Inflammatory macrophage (primary cell): Measurements from ENCODE around the gene MFAP3.
"Not testable (repeated sequence)": the region's sequence is repeated elsewhere in the genome, so short reads cannot be mapped to it uniquely, and the experiment has no call there.

Source experiments
- DNase-seq, 2 donors: peaks; one replicate each; pipeline ENCODE4 v3.0.0-alpha.2; 2020 to 2022
- total RNA-seq, 18 experiments: gene quantifications; one replicate each; lab custom pipeline; 2026; ENCODE audit warnings: mixed read lengths in 6 of 18, inconsistent platforms in 2 of 18; lab: John Stamatoyannopoulos, UW

Gene MFAP3
- total RNA-seq, result 25.5 to 93.1 (median 55.1) reads per million in 18 experiments

GRCh38 chr5:154038707-154039457 is at the start of gene MFAP3, which contains the start of gene FAM114A2:
Gene MFAP3 (plus strand): TSS chr5:154038967. CDS start chr5:154049723, 10,756 bp downstream.
Gene FAM114A2 (minus strand): TSS chr5:154038910. CDS start chr5:154034953, 3,957 bp downstream.
- DNase-seq, result peak; percentile 83 to 91

- DNase-seq, result no peak
Observed at GRCh38 chr5:153991168-153991567, 47.6 kb upstream of the MFAP3 start.

GRCh38 chr5:153998010-153998409 is 40.8 kb upstream of the MFAP3 start:
- DNase-seq, result no peak

GRCh38 chr5:153998768-153999167 is 40.0 kb upstream of the MFAP3 start:
- no peak for DNase-seq

- no peak for DNase-seq
Observed at GRCh38 chr5:153999995-154000394, 38.8 kb upstream of the MFAP3 start.

GRCh38 chr5:154000703-154001102 is 38.1 kb upstream of the MFAP3 start:
- no peak for DNase-seq

- no peak for DNase-seq
Observed at GRCh38 chr5:154002093-154002492, 36.7 kb upstream of the MFAP3 start.

GRCh38 chr5:154002511-154003020 is 36.2 kb upstream of the MFAP3 start:
- DNase-seq, result no peak

GRCh38 chr5:154005648-154006047 is 33.1 kb upstream of the MFAP3 start:
- no peak for DNase-seq

GRCh38 chr5:154010660-154011059 is 28.1 kb upstream of the MFAP3 start:
- DNase-seq, result no peak

GRCh38 chr5:154015071-154015693 is 23.6 kb upstream of the MFAP3 start:
- no peak for DNase-seq

- not testable (repeated sequence) for DNase-seq
Observed at GRCh38 chr5:154018919-154019318, 19.8 kb upstream of the MFAP3 start.

- DNase-seq, result no peak
Observed at GRCh38 chr5:154025951-154026350, 12.8 kb upstream of the MFAP3 start.

- no peak for DNase-seq
Observed at GRCh38 chr5:154031937-154032489, 6.8 kb upstream of the MFAP3 start.

GRCh38 chr5:154034944-154035343 is 3.8 kb upstream of the MFAP3 start:
- DNase-seq, result no peak

GRCh38 chr5:154038261-154038706 is 483 bp upstream of the MFAP3 start:
- peak; percentile 30 to 50 for DNase-seq

- DNase-seq, result no peak
Observed at GRCh38 chr5:154039458-154039829, 677 bp downstream of the MFAP3 start.

GRCh38 chr5:154042766-154043165 is 4.0 kb downstream of the MFAP3 start:
- peak; percentile 40 to 74 for DNase-seq

- no peak for DNase-seq
Observed at GRCh38 chr5:154044099-154044498, 5.3 kb downstream of the MFAP3 start.

- no peak for DNase-seq
Observed at GRCh38 chr5:154044581-154044980, 5.8 kb downstream of the MFAP3 start.

- no peak for DNase-seq
Observed at GRCh38 chr5:154046486-154046885, 7.7 kb downstream of the MFAP3 start.

GRCh38 chr5:154047324-154047723 is 8.6 kb downstream of the MFAP3 start:
- DNase-seq, result no peak

- DNase-seq, result peak; percentile 56 to 62
Observed at GRCh38 chr5:154049636-154050035, 10.9 kb downstream of the MFAP3 start.
